ENCODE measurements around the gene CACNA2D3.

Gene CACNA2D3

GRCh38 chr3:54713031-54713430 is 590.7 kb downstream of the CACNA2D3 start:
- DNase-seq, result no peak

- no peak for DNase-seq
Measured at GRCh38 chr3:54713455-54713854, 591.1 kb downstream of the CACNA2D3 start.

GRCh38 chr3:54714035-54714434 is 591.7 kb downstream of the CACNA2D3 start:
- DNase-seq, result no peak

GRCh38 chr3:54717506-54717905 is 595.2 kb downstream of the CACNA2D3 start:
- no peak for DNase-seq

GRCh38 chr3:54719914-54720313 is 597.6 kb downstream of the CACNA2D3 start:
- no peak for DNase-seq

- no peak for DNase-seq
Measured at GRCh38 chr3:54720604-54721003, 598.3 kb downstream of the CACNA2D3 start.

GRCh38 chr3:54731732-54732445 is 609.5 kb downstream of the CACNA2D3 start:
- no peak for DNase-seq

GRCh38 chr3:54733106-54734006 is 611.0 kb downstream of the CACNA2D3 start:
- no peak for DNase-seq

- DNase-seq, result no peak
Measured at GRCh38 chr3:54736459-54736858, 614.1 kb downstream of the CACNA2D3 start.

- DNase-seq, result no peak
Measured at GRCh38 chr3:54743755-54744154, 621.4 kb downstream of the CACNA2D3 start.

- DNase-seq, result no peak
Measured at GRCh38 chr3:54744291-54744690, 621.9 kb downstream of the CACNA2D3 start.

- DNase-seq, result no peak
Measured at GRCh38 chr3:54745843-54746242, 623.5 kb downstream of the CACNA2D3 start.

GRCh38 chr3:54746722-54747121 is 624.4 kb downstream of the CACNA2D3 start:
- DNase-seq, result no peak

- no peak for DNase-seq
Measured at GRCh38 chr3:54755756-54756155, 633.4 kb downstream of the CACNA2D3 start.

GRCh38 chr3:54756330-54756731 is 634.0 kb downstream of the CACNA2D3 start:
- no peak for DNase-seq

GRCh38 chr3:54758461-54758860 is 636.1 kb downstream of the CACNA2D3 start:
- DNase-seq, result no peak

- DNase-seq, result no peak
Measured at GRCh38 chr3:54759166-54759565, 636.8 kb downstream of the CACNA2D3 start.

GRCh38 chr3:54760201-54760600 is 637.8 kb downstream of the CACNA2D3 start:
- no peak for DNase-seq

- DNase-seq, result no peak
Measured at GRCh38 chr3:54761637-54762036, 639.3 kb downstream of the CACNA2D3 start.

- no peak for DNase-seq
Measured at GRCh38 chr3:54764911-54765310, 642.6 kb downstream of the CACNA2D3 start.

- no peak for DNase-seq
Measured at GRCh38 chr3:54771050-54771449, 648.7 kb downstream of the CACNA2D3 start.

GRCh38 chr3:54772051-54772450 is 649.7 kb downstream of the CACNA2D3 start:
- DNase-seq, result no peak

- no peak for DNase-seq
Measured at GRCh38 chr3:54772746-54773145, 650.4 kb downstream of the CACNA2D3 start.

- no peak for DNase-seq
Measured at GRCh38 chr3:54773271-54773670, 650.9 kb downstream of the CACNA2D3 start.
